C4-2B (cell line): ENCODE measurements around the gene GPC5.

ENCODE experiments used
- ZFX ChIP-seq: fragments of 450-650 bp; IDR thresholded peaks from 2 replicates; pipeline ENCODE4 v1.6.1; 2017
- TF ChIP-seq, protein P1 (sequence below): fragments of 450-650 bp; conservative IDR thresholded peaks from 2 replicates; pipeline ENCODE4 v1.5.1; 2017; ENCODE audit warnings: mild to moderate bottlenecking

DNA sequence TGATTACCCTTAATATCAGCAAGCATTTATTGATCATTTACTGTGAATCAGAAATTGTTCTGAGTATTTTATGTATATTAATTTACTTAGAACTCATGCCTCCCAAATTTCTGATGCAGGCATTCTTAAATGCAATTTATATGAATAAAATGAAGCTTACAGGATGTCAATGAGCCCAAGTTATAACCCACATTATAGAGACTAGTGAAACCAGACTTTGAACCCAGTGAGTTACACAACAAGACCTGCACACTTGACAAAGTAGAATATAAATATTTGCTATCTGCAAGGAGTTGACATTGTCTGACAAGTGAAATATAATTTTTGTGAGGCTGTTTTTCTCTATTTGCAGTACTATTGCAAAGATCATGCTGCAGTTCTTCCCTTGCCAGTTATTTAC is 656.0 kb downstream of the GPC5 start:
- TF ChIP-seq, protein P1, sequence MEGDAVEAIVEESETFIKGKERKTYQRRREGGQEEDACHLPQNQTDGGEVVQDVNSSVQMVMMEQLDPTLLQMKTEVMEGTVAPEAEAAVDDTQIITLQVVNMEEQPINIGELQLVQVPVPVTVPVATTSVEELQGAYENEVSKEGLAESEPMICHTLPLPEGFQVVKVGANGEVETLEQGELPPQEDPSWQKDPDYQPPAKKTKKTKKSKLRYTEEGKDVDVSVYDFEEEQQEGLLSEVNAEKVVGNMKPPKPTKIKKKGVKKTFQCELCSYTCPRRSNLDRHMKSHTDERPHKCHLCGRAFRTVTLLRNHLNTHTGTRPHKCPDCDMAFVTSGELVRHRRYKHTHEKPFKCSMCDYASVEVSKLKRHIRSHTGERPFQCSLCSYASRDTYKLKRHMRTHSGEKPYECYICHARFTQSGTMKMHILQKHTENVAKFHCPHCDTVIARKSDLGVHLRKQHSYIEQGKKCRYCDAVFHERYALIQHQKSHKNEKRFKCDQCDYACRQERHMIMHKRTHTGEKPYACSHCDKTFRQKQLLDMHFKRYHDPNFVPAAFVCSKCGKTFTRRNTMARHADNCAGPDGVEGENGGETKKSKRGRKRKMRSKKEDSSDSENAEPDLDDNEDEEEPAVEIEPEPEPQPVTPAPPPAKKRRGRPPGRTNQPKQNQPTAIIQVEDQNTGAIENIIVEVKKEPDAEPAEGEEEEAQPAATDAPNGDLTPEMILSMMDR, result no peak
- no peak for TF ChIP-seq ZFX
